ENCODE data around the gene ADA.

- TF ChIP-seq PPARA (CRISPR knock-in tag; IDR thresholded peaks at IDR 0.05; ENCODE audit: borderline replicate concordance) (no peak), TOX (CRISPR knock-in tag; IDR thresholded peaks at IDR 0.05; ENCODE audit: borderline replicate concordance) (no peak), TCF4 (CRISPR knock-in tag; IDR thresholded peaks at IDR 0.05; ENCODE audit: borderline replicate concordance) (no peak), ZNF70 (CRISPR knock-in tag; IDR thresholded peaks at IDR 0.05) (no peak), CREB5 (CRISPR knock-in tag; IDR thresholded peaks at IDR 0.05; ENCODE audit: low read depth) (no peak), ZFP30 (CRISPR knock-in tag; IDR thresholded peaks at IDR 0.05) (no peak), PATZ1 (CRISPR knock-in tag; IDR thresholded peaks at IDR 0.05; ENCODE audit: borderline replicate concordance) (no peak), TSHZ2 (CRISPR knock-in tag; IDR thresholded peaks at IDR 0.05) (no peak), BACH2 (CRISPR knock-in tag; IDR thresholded peaks at IDR 0.05; ENCODE audit: borderline replicate concordance) (no peak), ARNTL (CRISPR knock-in tag; IDR thresholded peaks at IDR 0.05; ENCODE audit: borderline replicate concordance, low read depth) (no peak), ZNF8 (CRISPR knock-in tag; IDR thresholded peaks at IDR 0.05) (no peak)
These were observed 36.6 kb upstream of the ADA start for GRCh38 chr20:44688053-44688625.

Data from SK-N-SH treated with all-trans-retinoic acid at 6 μM for 48 hours (cell line).